Mesenchymal stem cell (in vitro differentiated cells and primary cell): ENCODE measurements around the gene NR2C2.

ENCODE experiments used
- DNase-seq: peaks from one replicate; pipeline ENCODE4 v3.0.0-alpha.2; 2013
- H2AFZ ChIP-seq: one replicate; pipeline ENCODE4 v1.6.1; 2013; ENCODE audit warnings: low read depth, mild to moderate bottlenecking, control low read depth, inconsistent platforms, low read length, moderate library complexity
- H2AK5ac ChIP-seq: 2 replicates; pipeline ENCODE4 v1.6.1; 2013; ENCODE audit warnings: low read length, moderate library complexity, mild to moderate bottlenecking, inconsistent platforms; ENCODE audit not compliant: severe bottlenecking
- H2BK120ac ChIP-seq: one replicate; pipeline ENCODE4 v1.6.1; 2013; ENCODE audit warnings: low read depth, mild to moderate bottlenecking, inconsistent platforms, low read length, moderate library complexity
- H2BK12ac ChIP-seq, 2 experiments: one replicate each; pipeline ENCODE4 v1.6.1; 2013; ENCODE audit warnings: inconsistent platforms in 2 of 2, low read length in 2 of 2, mild to moderate bottlenecking in 2 of 2, moderate library complexity in 2 of 2, control low read depth in 1 of 2
- H2BK15ac ChIP-seq: one replicate; pipeline ENCODE4 v1.6.1; 2013; ENCODE audit warnings: mild to moderate bottlenecking, low read depth, inconsistent platforms; ENCODE audit not compliant: poor library complexity, severe bottlenecking
- H2BK5ac ChIP-seq: 2 replicates; pipeline ENCODE4 v1.6.1; 2013; ENCODE audit warnings: low read depth, mild to moderate bottlenecking, low read length, control low read depth, inconsistent platforms; ENCODE audit not compliant: poor library complexity, severe bottlenecking
- H3K14ac ChIP-seq, 2 experiments: one replicate each; pipeline ENCODE4 v1.6.1; 2013; ENCODE audit warnings: inconsistent platforms in 2 of 2, low read length in 2 of 2, control low read depth in 1 of 2, mild to moderate bottlenecking in 1 of 2, moderate library complexity in 1 of 2
- H3K18ac ChIP-seq, 2 experiments: one replicate each; pipeline ENCODE4 v1.6.1; 2013; ENCODE audit warnings: inconsistent platforms in 2 of 2, low read length in 2 of 2, control low read depth in 1 of 2, low read depth in 1 of 2, mild to moderate bottlenecking in 1 of 2
- H3K23ac ChIP-seq, 2 experiments: one replicate each; pipeline ENCODE4 v1.6.1; 2013; ENCODE audit warnings: inconsistent platforms in 2 of 2, low read length in 2 of 2, mild to moderate bottlenecking in 2 of 2, moderate library complexity in 2 of 2, control low read depth in 1 of 2
- H3K27ac ChIP-seq: 2 replicates; pipeline ENCODE4 v1.5.1; 2013; ENCODE audit warnings: mild to moderate bottlenecking, moderate library complexity, low read length, control low read depth, inconsistent platforms; ENCODE audit not compliant: poor library complexity, severe bottlenecking
- H3K27me3 ChIP-seq, 2 experiments: 2 replicates each; pipeline versions ENCODE4 v1.6.1 to v1.7.0; 2013; ENCODE audit warnings: low read length in 2 of 2, mild to moderate bottlenecking in 2 of 2, moderate library complexity in 2 of 2, control low read depth in 1 of 2, inconsistent platforms in 1 of 2; ENCODE audit not compliant: control insufficient read depth in 1 of 2, insufficient read depth in 1 of 2
- H3K36me3 ChIP-seq, 2 experiments: 2 replicates each; pipeline versions ENCODE4 v1.6.1 to v1.7.0; 2013; ENCODE audit warnings: low read length in 2 of 2, control low read depth in 1 of 2, inconsistent platforms in 1 of 2, low read depth in 1 of 2, mild to moderate bottlenecking in 1 of 2; ENCODE audit not compliant: insufficient read depth in 2 of 2, control insufficient read depth in 1 of 2
- H3K4ac ChIP-seq, 2 experiments: one replicate each; pipeline ENCODE4 v1.6.1; 2013; ENCODE audit warnings: inconsistent platforms in 2 of 2, low read length in 2 of 2, mild to moderate bottlenecking in 2 of 2, moderate library complexity in 2 of 2, control low read depth in 1 of 2, low read depth in 1 of 2
- H3K4me1 ChIP-seq: 2 replicates; pipeline ENCODE4 v1.6.1; 2013; ENCODE audit warnings: low read depth, low read length, control low read depth; ENCODE audit not compliant: control insufficient read depth, insufficient read depth
- H3K4me2 ChIP-seq: 2 replicates; pipeline ENCODE4 v1.6.1; 2013; ENCODE audit warnings: low read length, mild to moderate bottlenecking, inconsistent platforms; ENCODE audit not compliant: poor library complexity, severe bottlenecking
- H3K4me3 ChIP-seq, 2 experiments: 2 replicates each; pipeline versions ENCODE4 v1.5.1 to v1.7.0; 2013; ENCODE audit warnings: low read length in 2 of 2, mild to moderate bottlenecking in 2 of 2, control low read depth in 1 of 2, low read depth in 1 of 2; ENCODE audit not compliant: insufficient read depth in 1 of 2
- H3K79me1 ChIP-seq: replicated peaks from 2 replicates; pipeline ENCODE4 v1.6.1; 2013; ENCODE audit warnings: mild to moderate bottlenecking, control low read depth, low read length, inconsistent platforms; ENCODE audit not compliant: poor library complexity, severe bottlenecking
- H3K9ac ChIP-seq: 2 replicates; pipeline ENCODE4 v1.7.0; 2013; ENCODE audit warnings: mild to moderate bottlenecking, low read length, moderate library complexity
- H3K9me3 ChIP-seq: 2 replicates; pipeline ENCODE4 v1.7.0; 2013; ENCODE audit warnings: mild to moderate bottlenecking, low read length; ENCODE audit not compliant: control insufficient read depth
- H4K8ac ChIP-seq: one replicate; pipeline ENCODE4 v1.6.1; 2013; ENCODE audit warnings: inconsistent platforms, mild to moderate bottlenecking, low read length, moderate library complexity
- H4K91ac ChIP-seq: one replicate; pipeline ENCODE4 v1.6.1; 2013; ENCODE audit warnings: mild to moderate bottlenecking, low read length, inconsistent platforms
- WGBS: methylation state at CpG from one replicate; pipeline ENCODE4 v1.1.7; 2013; ENCODE audit warnings: mixed read lengths; 5-methylcytosine and 5-hydroxymethylcytosine counted together

The NR2C2 gene

DNA sequence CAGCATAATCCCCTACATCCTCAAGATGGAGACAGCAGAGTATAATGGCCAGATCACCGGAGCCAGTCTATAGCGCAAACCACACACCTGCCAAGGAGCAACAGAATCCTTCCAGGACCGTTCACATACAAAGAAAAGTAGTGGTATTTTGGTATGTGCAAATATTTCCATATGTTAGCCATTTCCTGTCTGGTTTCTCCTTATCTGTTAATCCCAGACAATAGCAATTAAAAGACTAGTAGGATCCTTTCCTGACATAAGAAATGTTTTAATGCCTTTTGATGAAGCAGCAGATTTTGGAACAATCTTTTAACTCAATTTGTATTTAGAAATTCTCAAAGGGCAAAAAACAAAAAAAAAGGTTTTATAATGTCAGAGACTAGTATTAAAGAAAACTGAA lies 95.6 kb downstream of the NR2C2 start:
- H4K91ac ChIP-seq: no peak overlapping the region
- no peak overlapping the region for H3K9ac ChIP-seq
- no peak overlapping the region for H2BK120ac ChIP-seq
- no peak overlapping the region for H3K4ac ChIP-seq
- no peak overlapping the region for H3K23ac ChIP-seq
- H3K27me3 ChIP-seq: no peaks in the 10 kb centered on the region
- H2BK5ac ChIP-seq: no peak overlapping the region
- H3K9me3 ChIP-seq: no peaks in the 10 kb centered on the region
- 100% methylated on average over 1 of the region's 3 CpGs for WGBS
- no peaks in the 10 kb centered on the region for H3K4me1 ChIP-seq
- H4K8ac ChIP-seq: no peak overlapping the region
- no peak overlapping the region for H3K4me3 ChIP-seq
- no peak overlapping the region for H3K18ac ChIP-seq
- H2AFZ ChIP-seq: no peak overlapping the region
- H2AK5ac ChIP-seq: no peak overlapping the region
- DNase-seq: peak; percentile 26
- H3K14ac ChIP-seq: no peak overlapping the region
- H3K79me1 ChIP-seq: peaks cover 40% of the 10 kb centered on the region
- no peak overlapping the region for H2BK15ac ChIP-seq
- H3K27ac ChIP-seq: no peak overlapping the region
- H3K36me3 ChIP-seq: peaks cover 54 to 97% of the 10 kb centered on the region in 2 experiments
- H2BK12ac ChIP-seq: no peak overlapping the region
- no peak overlapping the region for H3K4me2 ChIP-seq

DNA sequence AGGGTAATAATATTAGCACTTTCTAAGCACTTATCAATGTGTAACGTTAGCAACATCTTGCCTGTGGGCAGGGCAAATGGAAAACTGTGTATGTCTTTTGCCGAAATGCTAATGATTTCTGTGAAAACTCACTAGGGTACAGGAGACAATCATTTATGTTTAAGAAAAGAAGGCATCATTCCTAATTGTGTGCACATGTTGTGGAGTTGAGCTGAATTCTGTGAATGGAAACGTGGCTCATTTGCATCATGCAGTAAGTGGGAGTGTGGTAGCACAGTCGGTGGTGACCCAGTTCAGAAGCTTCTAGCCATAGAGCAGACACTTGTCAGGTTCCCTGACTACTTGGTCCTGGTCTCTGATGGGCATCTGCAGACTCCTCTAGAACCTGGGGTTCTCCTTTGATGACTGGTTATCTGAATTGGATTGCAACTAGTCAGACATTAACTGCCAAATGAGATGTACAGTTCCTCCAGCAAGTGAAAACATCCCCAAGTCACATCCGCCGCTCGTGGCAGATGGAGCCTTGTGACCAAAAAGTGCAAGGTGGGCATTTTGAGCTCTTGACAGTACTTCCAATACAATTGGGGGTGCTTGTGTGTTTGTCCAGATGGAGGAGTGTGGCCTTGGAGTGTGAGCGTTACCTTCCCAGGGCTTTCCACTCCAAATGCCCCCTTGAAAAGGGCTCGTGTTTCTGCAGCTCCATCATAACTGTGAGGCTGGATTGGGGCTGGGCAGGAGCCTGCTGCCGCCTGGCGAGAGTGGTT lies 96.2 kb downstream of the NR2C2 start:
- no peak overlapping the region for H2BK12ac ChIP-seq
- H3K27ac ChIP-seq: no peak overlapping the region
- H3K4me3 ChIP-seq: no peak overlapping the region
- no peak overlapping the region for H3K4ac ChIP-seq
- no peak overlapping the region for H3K9ac ChIP-seq
- H3K4me2 ChIP-seq: no peak overlapping the region
- 94% methylated on average over 11 of the region's 11 CpGs for WGBS
- DNase-seq: no peak
- no peaks in the 10 kb centered on the region for H3K9me3 ChIP-seq
- H2AK5ac ChIP-seq: no peak overlapping the region
- no peak overlapping the region for H4K8ac ChIP-seq
- H2BK15ac ChIP-seq: no peak overlapping the region
- H3K4me1 ChIP-seq: no peaks in the 10 kb centered on the region
- H4K91ac ChIP-seq: no peak overlapping the region
- no peak overlapping the region for H3K18ac ChIP-seq
- H2BK120ac ChIP-seq: no peak overlapping the region
- H3K27me3 ChIP-seq: no peaks in the 10 kb centered on the region
- H3K14ac ChIP-seq: no peak overlapping the region
- H3K36me3 ChIP-seq: peaks cover 51 to 97% of the 10 kb centered on the region in 2 experiments
- H3K79me1 ChIP-seq: peaks cover 39% of the 10 kb centered on the region
- no peak overlapping the region for H2BK5ac ChIP-seq
- H3K23ac ChIP-seq: no peak overlapping the region
- H2AFZ ChIP-seq: no peak overlapping the region

DNA sequence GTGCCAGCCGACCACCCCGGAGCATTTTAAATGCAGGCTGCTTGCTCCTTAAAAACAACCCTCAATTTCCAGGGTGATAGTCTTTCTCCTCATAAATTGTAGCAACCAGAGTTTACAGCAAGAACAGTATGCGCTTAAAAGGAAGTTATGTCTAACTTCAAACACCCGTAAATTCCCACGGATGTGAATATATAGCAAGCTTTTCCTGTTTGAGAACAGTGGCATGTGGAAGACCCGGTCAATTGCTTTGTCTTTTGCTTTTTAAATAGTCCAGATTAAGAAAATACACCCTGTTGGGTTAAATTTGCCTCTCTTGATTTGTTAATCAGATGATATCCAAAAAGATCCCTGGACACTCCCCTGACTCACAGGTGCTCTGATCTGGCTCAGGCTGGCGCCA lies 96.9 kb downstream of the NR2C2 start:
- Histone ChIP-seq H3K36me3 (peaks cover 50 to 97% of the 10 kb centered on the region in 2 experiments), H3K18ac (no peak overlapping the region), H3K9ac (no peak overlapping the region), H3K23ac (no peak overlapping the region), H4K8ac (no peak overlapping the region), H4K91ac (no peak overlapping the region), H2BK15ac (no peak overlapping the region), H3K79me1 (peaks cover 40% of the 10 kb centered on the region), H2BK120ac (no peak overlapping the region), H3K4me2 (no peak overlapping the region), H3K14ac (no peak overlapping the region), H3K27ac (no peak overlapping the region), H3K4me1 (no peaks in the 10 kb centered on the region), H2AK5ac (no peak overlapping the region), H2AFZ (no peak overlapping the region), H2BK12ac (no peak overlapping the region), H3K4me3 (no peak overlapping the region), H3K27me3 (no peaks in the 10 kb centered on the region), H2BK5ac (no peak overlapping the region), H3K4ac (no peak overlapping the region), H3K9me3 (no peaks in the 10 kb centered on the region)
- 97% methylated on average over 7 of the region's 7 CpGs for WGBS
- DNase-seq: no peak

DNA sequence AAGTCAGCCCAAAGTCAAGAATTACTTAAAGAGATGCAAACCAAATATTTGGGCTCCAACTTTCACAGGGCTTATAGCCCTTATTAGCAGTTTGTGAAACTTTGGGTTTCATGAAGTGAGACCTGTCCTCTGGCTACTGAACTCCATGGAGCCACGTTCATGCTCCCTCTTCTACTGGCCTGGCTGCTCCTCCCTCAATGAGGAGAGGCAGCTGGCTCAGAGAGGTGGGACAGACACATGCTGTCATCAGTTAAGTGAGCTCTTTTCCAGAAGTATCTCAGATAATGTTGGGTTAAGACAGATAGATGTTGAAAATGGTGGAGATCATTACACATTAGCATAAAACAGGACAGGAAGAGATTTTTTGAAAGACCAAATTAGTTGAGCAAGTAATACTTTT lies 98.3 kb downstream of the NR2C2 start:
- H3K18ac ChIP-seq: no peak overlapping the region
- no peak overlapping the region for H3K9ac ChIP-seq
- no peak overlapping the region for H2AFZ ChIP-seq
- no peak overlapping the region for H3K4me2 ChIP-seq
- no peak overlapping the region for H2AK5ac ChIP-seq
- no peaks in the 10 kb centered on the region for H3K9me3 ChIP-seq
- DNase-seq: no peak
- H2BK120ac ChIP-seq: no peak overlapping the region
- H2BK12ac ChIP-seq: no peak overlapping the region
- H2BK15ac ChIP-seq: no peak overlapping the region
- H3K27ac ChIP-seq: no peak overlapping the region
- peaks cover 56 to 99% of the 10 kb centered on the region in 2 experiments for H3K36me3 ChIP-seq
- no peak overlapping the region for H3K23ac ChIP-seq
- no peak overlapping the region for H3K4ac ChIP-seq
- H4K91ac ChIP-seq: no peak overlapping the region
- no peak overlapping the region for H3K14ac ChIP-seq
- H3K79me1 ChIP-seq: peaks cover 44% of the 10 kb centered on the region
- H3K4me1 ChIP-seq: no peaks in the 10 kb centered on the region
- no peak overlapping the region for H3K4me3 ChIP-seq
- H4K8ac ChIP-seq: no peak overlapping the region
- no peak overlapping the region for H2BK5ac ChIP-seq
- no peaks in the 10 kb centered on the region for H3K27me3 ChIP-seq
- 97% methylated on average over 1 of the region's 1 CpG for WGBS
